Measurements from ENCODE around the gene P2RY12.

DNA sequence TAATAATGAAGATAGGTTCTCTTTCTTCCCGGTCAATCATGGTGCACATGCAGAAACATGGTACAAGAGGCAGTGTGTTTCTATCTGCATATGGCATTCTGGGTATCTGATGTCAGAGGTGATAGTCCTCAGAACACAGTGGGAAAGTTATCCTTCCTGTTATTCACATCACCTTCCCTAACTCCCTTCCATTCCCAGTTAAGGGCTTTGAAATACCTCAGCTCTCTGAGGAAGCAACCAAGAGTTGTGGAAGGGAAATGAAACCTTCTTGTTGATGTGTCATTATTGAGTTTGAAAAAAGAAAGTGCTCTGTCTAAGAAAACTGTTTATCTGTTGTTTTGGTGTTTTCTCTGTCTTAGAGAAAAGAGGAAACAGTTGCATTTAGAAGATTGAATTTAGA, 33.3 kb downstream of the P2RY12 start:
- no peak for TF ChIP-seq CTCF (conservative IDR thresholded peaks at IDR 0.05 in 1 of 2, IDR thresholded peaks at IDR 0.05 in 1 of 2; ENCODE audit: extremely low read depth in 1 of 2, insufficient read depth in 1 of 2, low read depth in 1 of 2, low read length in 2 of 2)
- no peak for TF ChIP-seq EZH2 (IDR thresholded peaks at IDR 0.05; ENCODE audit: borderline replicate concordance, low read length)

Data from mammary epithelial cell (primary cell).